Measurements from ENCODE around the gene HFE.

GRCh38 chr6:26054781-26055718 lies 32.2 kb upstream of the HFE start:
- TF ChIP-seq ZNF76 (tag by site-specific recombination; IDR thresholded peaks at IDR 0.05; ENCODE audit: borderline replicate concordance, low read depth) (0 out of 2 replicates have a peak, but pooled peaks have one; percentile 31), ZNF785 (tag by site-specific recombination; IDR thresholded peaks at IDR 0.05) (no peak), KLF9 (tag by site-specific recombination; IDR thresholded peaks at IDR 0.05; ENCODE audit: low read depth) (no peak), ZNF423 (tag by site-specific recombination; IDR thresholded peaks at IDR 0.05) (no peak), ZNF221 (tag by site-specific recombination; IDR thresholded peaks at IDR 0.05; ENCODE audit: borderline replicate concordance) (no peak), ZNF2 (tag by site-specific recombination; IDR thresholded peaks at IDR 0.05) (no peak), CTCF (tag by site-specific recombination; IDR thresholded peaks at IDR 0.05) (no peak), ZNF596 (tag by site-specific recombination; IDR thresholded peaks at IDR 0.05) (no peak), KLF16 (tag by site-specific recombination; IDR thresholded peaks at IDR 0.05) (no peak)
